ENCODE data around the gene GDF2.
A peak's percentile ranks its signal among the peaks of the same experiment; 100 is the strongest.

GDF2 gene

DNA sequence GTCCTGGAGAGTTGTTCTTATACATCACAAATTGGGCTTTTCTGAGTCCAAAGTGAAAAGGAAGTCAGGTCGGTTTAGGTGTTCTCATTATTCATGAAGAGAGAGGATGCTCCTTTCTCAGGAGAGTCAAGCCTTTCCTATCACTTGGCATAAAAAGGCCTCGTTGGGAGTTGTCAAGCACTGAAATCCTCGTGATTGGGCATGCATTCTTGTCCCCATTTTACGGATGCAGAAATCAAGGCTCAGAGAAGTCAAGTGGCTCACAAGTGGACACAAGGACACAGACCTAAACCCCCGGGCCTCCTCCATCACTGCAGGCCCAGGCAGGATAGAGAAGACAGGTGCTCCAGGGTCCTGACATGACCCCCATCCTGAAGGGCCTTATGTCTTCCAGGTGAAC lies 34.5 kb downstream of the GDF2 start:
- no peak for DNase-seq

DNA sequence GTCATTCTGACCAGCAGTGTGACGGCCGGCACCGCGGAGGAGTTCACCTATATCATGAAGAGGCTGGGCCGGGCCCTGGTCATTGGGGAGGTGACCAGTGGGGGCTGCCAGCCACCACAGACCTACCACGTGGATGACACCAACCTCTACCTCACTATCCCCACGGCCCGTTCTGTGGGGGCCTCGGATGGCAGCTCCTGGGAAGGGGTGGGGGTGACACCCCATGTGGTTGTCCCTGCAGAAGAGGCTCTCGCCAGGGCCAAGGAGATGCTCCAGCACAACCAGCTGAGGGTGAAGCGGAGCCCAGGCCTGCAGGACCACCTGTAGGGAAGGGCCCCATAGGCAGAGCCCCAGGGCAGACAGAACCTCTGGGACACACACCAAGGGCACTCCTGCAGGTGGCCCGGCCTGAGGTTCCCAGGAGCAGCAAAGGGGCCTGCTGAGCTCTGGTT lies 34.9 kb downstream of the GDF2 start:
- no peak for DNase-seq

DNA sequence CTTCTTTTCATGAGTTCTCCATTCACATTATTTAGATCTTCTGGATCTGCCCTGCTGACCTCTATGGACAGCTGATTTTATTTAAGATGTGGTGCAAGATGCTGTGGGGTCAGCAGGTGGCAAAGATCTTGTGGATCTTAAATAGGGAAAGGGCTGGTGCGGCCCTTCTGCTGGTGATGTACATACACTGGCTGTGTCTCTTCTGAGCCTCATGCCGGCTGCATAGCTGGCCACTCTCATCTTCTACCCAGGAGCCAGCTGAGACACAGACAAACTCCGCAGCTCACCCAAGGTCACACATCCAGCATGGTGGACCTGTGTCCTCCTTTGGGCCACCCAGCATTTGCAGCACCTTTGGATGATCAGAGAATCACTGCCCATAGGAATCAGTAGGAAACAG lies 35.7 kb downstream of the GDF2 start:
- no peak for DNase-seq

DNA sequence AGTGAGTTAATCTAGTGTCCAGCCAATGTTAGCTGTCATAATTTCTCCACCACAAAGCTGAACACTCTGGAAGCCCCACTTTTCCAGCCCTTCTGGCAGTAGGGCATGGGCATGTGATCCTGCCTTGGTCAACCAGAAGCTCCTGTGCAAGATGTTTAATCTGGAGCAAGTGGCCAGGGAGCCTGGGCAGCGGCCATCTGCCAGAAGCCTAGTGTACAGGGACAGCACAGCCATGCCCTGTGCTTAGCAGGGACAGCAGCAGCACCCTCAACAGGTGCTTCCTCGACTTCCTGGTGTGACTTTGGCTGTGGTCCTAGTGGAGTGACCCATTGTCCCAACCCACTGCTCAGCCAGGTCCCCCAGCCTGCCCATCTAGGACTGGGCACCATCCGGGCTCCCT lies 36.2 kb downstream of the GDF2 start:
- no peak for DNase-seq

DNA sequence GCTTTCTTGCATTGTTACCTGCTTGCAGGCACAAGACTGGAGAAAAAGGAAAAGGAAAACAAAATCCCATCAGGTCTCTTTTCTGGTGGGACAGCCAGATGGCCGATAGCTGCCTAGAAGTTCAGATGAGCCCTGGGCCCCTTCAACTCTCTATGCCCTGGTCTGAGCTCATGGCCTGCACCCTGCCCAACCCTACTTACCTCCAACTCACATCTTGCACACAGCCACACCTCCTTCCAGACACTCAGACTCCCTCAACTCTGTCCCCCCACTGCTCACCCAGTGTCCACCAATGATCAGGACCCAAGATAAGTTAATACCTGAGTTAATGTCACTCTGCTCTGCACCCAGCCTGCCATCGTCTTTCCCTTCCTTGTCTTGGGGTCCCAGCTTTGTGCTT lies 36.8 kb downstream of the GDF2 start:
- DNase-seq: no peak

DNA sequence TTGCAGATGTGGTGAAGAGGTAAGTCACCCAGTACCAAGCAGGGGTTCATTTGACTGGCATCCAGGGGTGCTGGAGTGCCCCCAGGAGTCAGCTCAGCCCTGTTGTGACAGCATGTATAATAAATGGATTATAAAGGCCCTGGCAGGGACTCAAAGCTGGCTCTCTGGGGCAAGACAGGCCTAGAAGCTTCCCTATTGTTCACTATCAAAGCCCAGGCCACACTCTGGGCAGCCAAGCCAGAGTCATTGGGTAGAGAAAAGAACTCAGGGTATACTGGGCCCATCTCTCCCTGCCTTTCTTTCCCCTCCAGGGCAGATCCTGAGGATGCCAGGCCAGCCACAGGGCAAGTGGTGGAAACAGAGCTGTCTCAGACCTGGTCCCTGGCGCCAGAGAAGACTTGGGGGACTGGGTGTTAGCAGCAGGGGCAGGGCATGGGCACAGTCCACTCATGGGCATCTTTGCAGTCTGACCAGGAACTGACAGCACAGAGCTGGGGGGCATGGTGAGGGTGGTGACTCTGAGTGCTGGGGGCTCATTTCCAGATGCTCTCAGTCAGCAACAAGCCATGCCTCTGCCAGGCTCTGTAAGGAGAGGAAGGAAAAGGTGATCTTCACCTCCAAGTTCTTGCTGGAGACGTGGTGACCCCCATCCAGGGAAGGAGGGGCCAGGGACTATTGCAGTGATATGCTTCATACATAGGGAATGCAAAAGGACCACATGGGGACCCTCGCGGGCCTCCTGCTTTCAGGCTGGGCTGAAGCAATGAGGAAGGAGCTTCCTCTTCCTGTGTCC lies 37.6 kb downstream of the GDF2 start:
- no peak for DNase-seq

DNA sequence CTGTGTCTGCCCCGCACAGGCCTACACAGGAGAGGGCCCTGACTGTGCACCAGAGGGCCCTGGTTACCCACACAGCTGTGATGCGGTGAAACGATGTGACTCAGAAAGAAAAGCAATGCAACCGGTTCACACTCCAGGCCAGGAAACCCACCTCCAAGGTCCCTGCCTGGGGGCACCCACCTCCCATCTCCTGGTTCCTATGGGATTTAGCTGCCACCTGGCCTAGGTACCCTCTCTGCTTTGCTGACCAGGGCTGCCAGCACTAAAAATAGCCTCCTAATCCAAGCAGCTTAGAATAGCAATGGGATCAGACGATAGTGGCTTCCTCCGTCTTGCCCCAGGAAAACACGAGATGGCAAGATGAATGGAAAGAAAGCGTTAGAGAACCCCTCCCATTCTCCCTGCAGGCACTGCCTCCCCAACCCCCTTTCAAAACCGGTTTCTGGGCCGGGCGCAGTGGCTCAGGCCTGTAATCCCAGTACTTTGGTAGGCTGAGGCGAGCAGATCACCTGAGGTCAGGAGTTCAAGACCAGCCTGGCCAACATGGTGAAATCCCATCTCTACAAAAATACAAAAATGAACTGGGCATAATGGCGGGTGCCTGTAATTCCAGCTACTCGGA lies 38.3 kb downstream of the GDF2 start:
- DNase-seq: no peak

DNA sequence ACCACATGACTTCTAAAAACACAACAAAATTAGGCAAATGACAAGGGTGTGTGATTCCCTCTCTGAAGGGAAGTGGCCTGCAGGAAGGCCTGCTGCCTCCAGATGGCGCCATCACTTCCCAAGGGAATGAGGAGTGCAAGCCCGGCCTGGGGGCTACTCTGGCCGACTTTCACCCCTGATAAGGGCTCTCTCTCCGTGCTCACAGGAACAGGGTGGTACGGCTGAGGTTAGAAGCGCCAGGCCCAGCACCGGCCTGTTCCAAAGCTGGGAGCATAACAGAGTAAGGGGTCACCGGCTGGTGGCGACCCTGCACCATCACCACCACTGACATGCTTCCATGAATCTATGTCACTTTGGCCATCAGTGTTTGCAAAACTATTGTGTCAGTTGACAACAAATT lies 39.0 kb downstream of the GDF2 start:
- peak in 1 of 2 donors; percentile 58 for DNase-seq

DNA sequence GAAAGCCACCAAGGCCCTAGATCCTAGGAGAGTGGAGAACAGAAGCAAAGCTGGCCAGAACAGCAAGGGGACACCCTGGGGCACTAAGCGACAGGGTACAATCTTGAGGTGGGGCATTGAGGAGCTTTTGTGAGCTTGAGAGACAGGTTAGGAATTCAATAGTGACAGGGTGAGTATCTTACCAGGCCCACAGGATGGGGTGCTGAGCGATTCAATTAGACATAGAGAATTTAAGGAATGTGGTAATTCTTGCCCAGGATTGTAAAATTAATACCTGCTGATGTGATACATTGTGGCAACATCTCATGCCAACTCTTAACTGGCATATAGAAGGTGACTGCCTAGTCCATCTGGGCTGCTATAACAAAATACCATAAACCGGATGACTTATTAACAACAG lies 39.9 kb downstream of the GDF2 start:
- no peak for DNase-seq

DNA sequence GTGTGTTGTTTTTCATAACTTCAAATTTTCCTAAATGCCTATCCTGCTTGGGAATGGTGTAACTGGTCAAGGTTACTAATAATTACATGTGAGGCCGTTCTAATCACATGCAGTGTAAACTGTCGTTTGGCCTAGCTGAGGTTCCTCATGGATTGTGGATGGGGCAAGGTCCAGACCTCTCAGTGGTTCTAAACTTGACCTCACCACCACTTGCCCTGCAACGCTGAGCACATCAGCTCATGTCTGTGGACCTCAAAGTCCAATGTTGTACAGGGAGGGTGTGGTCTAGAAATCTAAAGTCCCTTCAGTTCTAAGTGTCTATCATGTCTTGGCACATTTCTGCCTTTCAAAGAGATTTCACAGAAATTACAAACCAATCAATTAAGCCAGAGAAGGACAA lies 41.5 kb downstream of the GDF2 start:
- no peak for DNase-seq

DNA sequence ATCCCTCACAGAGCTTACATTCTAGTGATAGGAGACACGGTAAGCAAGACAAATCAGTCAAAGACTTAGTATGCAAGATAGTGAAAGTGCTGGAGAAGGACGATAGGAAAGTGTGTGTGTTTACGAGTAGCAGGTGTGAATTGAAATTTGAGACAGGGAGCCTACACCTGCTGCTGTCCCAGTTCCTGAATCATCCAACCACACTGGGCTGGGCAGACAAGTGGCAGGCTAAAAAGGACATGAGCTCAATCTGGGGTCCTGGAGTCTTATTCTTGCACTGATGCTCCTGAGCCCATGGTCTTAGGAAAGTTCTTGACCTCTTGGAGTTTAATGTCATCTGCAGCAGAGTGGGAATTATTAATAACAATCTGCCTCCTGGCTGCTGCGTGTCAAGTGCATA lies 42.1 kb downstream of the GDF2 start:
- no peak for DNase-seq

DNA sequence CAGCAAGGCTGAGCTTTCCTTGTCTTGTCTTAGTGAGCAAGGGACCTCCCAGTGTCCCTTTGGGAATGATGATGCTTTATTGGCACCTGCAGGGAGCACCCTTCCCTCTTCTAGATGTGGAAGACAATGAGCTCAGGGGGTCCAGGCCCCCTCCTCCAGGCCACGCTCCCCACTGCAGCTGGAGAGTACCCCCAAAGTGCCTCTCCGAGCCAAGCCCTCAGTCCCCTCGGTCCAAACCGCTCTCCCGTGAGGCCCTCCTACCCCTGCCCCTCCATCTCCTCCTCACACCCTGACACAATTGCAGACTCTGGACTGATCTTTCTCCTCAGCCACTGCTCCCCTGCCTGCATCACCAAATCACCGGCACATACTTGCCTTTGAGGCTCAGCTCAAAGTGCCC lies 42.7 kb downstream of the GDF2 start:
- no peak for DNase-seq

DNA sequence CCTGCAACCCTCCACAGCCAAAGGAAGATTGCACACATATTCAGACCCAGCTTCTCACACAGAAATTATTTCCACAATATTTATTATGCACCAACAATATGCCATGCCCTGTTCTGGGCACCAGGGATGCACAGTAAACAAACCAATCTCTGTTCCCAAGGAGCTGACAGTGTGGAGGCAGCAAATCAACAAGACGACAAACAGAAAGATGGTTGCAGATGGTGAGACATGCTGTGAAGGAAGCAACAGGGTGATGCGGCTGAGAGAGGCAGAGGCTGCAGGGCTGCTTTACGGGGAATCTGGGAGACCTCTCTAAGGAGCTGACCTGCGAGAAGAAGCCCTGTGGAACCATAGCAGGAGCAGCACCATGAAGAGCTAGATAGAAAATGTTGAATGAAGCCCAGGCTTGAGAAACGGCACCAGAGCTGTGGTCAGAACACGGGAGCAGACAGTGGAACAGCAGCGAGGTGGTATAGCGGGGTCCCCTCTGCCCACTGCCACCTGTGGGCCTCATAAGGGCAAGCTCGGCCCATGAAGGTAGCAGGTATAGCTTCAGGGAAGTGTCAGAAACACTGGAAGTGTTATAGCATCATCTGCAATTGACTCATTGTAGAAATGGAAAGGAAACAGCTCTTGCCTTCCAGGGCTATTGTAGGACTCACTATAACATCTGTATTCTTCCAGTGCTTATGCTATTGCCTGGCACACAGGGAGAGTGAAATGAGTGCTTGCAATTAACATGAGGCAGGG lies 43.4 kb downstream of the GDF2 start:
- DNase-seq: no peak

DNA sequence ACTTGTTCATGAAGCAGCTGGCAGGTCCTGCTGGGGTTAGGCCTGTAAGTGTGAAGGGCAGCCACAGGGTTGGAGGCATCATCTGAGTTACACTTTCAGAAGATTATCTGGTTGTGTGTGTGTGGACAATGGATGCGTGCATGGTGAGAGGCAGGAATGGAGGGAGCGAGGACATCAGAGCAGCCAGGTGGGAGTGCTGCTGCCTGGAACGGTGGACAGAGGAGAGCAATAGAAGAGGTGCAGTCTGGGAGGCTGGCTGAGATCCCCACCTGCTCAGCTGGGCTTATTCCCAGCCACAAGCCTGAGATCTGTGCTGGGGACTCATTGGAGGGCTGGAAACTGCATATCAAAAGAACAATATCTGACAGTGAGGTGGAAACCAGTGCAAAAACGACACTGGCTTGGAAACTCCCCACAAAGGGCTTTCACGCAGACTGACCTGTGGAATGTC lies 44.0 kb downstream of the GDF2 start:
- DNase-seq: no peak

DNA sequence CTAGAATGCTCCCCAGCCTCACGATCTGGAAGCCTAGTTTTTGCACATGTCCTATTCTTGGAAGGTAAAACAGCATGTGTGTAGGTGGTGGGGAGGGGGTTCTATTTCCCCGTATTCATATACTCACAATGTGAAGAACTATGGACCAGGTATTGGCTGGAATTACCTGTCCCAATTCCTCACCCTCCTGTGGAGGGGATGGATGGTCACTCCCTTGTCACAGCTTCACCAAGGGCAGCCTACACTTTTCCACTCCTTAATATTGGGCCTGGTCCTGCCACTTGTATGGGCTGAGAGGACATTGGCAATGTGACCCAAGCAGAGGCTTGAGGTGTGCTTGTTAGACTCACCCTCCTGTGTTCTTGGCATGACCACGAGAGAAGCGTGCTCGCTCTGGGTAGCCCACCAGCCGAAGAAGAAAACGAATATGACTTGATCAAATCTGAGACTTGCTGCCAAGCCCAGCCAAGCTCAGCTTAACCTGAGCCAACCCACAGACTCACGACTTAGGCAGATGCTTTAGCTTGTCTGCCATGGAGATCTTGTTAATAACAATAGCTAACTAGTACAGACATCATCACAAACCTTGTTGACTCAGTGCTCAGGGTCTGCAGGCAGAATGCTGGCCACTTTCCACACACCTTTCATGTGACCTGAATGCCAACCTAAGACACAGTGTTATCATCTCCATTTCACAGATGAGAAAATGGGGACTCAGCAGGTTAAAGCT lies 44.6 kb downstream of the GDF2 start:
- no peak for DNase-seq

DNA sequence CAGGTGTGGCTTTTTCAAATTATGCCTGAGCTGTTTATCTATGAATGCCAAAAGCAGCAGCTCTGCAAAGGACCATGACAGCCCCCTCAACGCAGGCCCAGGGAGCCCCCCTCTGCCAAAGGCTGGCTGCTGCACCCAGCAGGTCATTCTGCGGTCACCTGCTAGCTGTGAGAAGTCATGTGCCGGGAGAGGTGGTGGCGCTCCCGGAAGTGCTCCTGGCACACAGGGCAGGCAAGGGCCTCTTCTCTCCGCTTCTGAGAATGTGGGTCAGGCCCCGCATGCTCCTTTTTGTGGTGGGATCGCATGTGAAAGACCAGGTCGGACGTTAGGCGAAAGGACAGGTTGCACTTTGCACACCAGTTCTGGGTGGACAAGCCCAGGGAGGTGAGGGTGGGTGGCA lies 45.4 kb downstream of the GDF2 start:
- no peak for DNase-seq

DNA sequence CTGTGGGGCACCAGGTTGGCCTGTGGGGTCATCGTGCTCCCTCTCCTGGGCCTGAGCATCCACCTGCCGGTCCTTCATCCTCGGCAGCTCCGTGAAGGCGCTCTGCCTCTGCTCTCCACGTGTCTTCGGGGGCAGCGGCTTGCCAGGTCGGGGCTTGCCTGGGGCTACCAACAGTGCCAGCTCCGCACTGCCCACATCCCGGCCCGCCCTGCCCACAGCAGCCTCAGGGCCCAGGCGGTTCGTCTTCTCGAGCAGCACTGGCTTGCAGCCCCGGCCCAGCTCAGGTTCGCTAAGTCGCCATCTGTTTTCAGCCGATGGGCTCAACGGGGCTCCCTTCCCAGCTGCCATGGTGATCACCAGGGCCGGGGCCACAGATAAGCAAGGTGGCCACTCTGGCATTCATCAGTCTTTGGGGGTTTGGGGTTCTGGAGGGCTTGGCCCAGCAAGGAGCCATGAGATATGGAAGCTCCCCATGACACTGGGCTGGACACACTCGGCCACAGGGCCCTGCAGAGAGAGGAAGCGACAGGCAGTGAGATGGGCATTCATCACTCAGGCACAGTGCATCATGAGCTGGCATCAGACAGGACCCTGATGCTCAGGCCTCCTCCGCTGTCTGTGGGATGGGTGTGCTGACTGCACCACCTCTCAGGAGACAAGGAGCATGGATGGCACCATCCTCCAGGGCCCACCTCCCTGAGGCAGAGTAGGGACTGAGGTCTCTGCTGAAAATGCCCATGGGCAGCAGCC lies 46.4 kb downstream of the GDF2 start:
- no peak for DNase-seq

DNA sequence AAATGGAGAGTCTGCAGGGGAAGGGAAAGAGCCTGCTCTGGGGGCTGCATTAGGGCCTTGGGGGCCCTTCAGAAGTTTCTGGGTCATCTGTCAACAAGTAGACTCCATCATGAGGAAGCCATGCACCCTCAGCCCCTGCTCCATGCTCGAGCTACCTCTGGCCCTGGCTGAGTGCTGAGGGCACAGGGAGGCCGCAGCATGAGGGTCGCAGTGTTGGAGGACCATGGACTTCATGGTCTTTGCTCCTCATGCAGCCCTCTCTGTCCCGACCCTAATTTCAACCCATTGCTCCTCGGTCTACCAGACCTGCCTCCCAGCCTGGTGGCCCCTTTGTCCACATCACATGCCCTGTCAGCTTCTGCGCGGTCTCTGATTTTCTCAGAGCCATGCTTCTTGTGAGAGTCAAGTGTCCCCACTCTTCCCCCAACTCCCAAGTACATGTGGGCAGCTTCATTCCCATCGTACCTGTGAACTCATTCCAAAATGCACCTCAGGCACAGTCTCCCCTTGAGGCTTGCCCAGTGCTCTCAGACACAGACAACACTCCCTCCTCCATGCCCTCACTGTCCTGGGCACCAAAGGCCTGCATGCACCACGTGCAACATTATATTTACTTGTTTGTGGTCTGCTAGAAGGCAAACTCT lies 47.1 kb downstream of the GDF2 start:
- no peak for DNase-seq

DNA sequence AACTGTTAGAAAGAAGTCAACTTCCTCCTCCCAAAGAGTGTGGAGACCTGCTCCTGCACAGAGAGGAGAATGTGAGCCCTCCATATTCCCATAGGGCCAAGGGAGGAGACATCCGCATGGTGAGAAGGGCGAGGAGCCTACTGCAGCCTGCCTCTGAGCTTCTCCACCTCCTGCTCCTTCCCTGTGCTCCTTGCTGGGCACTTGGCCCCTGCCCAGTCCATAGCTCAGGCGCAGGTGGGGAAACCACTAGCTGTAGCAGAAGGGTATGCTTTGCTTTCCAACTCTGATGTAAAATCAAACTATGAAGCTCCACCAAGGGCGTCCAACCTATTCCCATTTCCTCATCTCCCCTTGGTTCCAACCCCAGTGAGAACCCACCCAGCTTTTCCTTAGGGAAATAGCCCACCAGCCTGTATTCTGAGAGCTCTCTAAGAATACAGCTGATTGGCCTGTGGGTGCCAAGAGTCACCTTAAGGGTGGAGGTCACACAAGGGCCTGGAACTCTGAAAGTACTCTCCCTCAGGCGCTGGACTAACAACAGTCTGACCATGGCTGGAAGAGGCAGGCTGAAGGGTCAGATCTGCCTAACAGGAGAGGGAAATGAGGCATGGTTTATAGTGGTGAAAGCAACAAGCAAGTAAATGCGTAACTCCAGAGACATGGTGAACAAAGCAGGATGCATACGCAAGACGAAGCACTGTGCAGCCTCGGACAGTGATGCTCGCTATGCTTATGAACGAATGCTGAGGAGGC lies 47.9 kb downstream of the GDF2 start:
- no peak for DNase-seq

DNA sequence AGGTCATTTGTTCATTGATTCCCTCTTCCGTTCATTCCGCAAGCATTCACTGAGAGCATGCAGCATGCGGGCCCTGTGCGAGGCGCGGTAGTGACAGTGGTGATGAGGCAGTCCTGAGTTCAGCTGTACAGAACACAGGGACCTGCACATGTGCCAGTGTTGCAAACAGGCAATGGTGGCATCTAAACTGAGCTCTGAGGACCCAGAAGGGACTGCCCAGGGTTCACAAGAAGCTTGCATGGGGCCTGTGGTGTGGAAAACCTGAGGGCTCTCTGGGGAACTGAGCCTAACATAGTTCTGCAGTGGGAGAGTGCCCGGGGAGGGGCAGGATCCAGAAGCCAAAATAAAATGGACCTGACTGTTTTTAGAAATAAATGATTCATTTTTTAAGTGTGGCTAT lies 48.6 kb downstream of the GDF2 start:
- peak in 1 of 2 donors; percentile 11 for DNase-seq
